GM19397 (cell line): ENCODE measurements around the gene USP17L18.
"Not testable (repeated sequence)": the region's sequence is repeated elsewhere in the genome, so short reads cannot be mapped to it uniquely, and the experiment has no call there.

Source experiments
- ATAC-seq: cut with Tn5 transposase; IDR thresholded peaks from one replicate; pipeline ENCODE4 v1.9.1; 2021; ENCODE audit warnings: mild to moderate bottlenecking, moderate library complexity; ENCODE audit not compliant: unreplicated experiment

USP17L18 gene

GRCh38 chr4:9247953-9248680 lies at the start of gene USP17L18:
Gene USP17L18 (plus strand): TSS chr4:9248630. CDS start chr4:9248630, 0 bp downstream.
- ATAC-seq: not testable (repeated sequence)

GRCh38 chr4:9210357-9210756 lies 38.1 kb upstream of the USP17L18 start, which contains the start of gene USP17L10:
Gene USP17L10 (plus strand): TSS chr4:9210657. CDS start chr4:9210657, 0 bp downstream.
- ATAC-seq: not testable (repeated sequence)

GRCh38 chr4:9214701-9215100 lies 33.7 kb upstream of the USP17L18 start:
- ATAC-seq: not testable (repeated sequence)

GRCh38 chr4:9215105-9215504 lies 33.3 kb upstream of the USP17L18 start, which contains the start of gene USP17L11:
Gene USP17L11 (plus strand): TSS chr4:9215405. CDS start chr4:9215405, 0 bp downstream.
- not testable (repeated sequence) for ATAC-seq

- ATAC-seq: not testable (repeated sequence)
Measured at GRCh38 chr4:9219852-9220251, 28.6 kb upstream of the USP17L18 start, which contains the start of gene USP17L12. Gene USP17L12 (plus strand): TSS chr4:9220152. CDS start chr4:9220152, 0 bp downstream.

GRCh38 chr4:9224596-9224995 lies 23.8 kb upstream of the USP17L18 start, which contains the start of gene USP17L13:
Gene USP17L13 (plus strand): TSS chr4:9224896. CDS start chr4:9224896, 0 bp downstream.
- ATAC-seq: not testable (repeated sequence)

- ATAC-seq: not testable (repeated sequence)
Measured at GRCh38 chr4:9230249-9230648, 18.2 kb upstream of the USP17L18 start.

- ATAC-seq: not testable (repeated sequence)
Measured at GRCh38 chr4:9234085-9234484, 14.3 kb upstream of the USP17L18 start, which contains the start of gene USP17L15. Gene USP17L15 (plus strand): TSS chr4:9234385. CDS start chr4:9234385, 0 bp downstream.

- ATAC-seq: not testable (repeated sequence)
Measured at GRCh38 chr4:9238461-9238860, 10.0 kb upstream of the USP17L18 start.

- ATAC-seq: not testable (repeated sequence)
Measured at GRCh38 chr4:9243579-9243978, 4.9 kb upstream of the USP17L18 start, which contains the start of gene USP17L17. Gene USP17L17 (plus strand): TSS chr4:9243879. CDS start chr4:9243879, 0 bp downstream.

GRCh38 chr4:9253078-9253477 lies 4.6 kb downstream of the USP17L18 start, which contains the start of gene USP17L19:
Gene USP17L19 (plus strand): TSS chr4:9253378. CDS start chr4:9253378, 0 bp downstream.
- not testable (repeated sequence) for ATAC-seq

- ATAC-seq: not testable (repeated sequence)
Measured at GRCh38 chr4:9257824-9258223, 9.4 kb downstream of the USP17L18 start, which contains the start of gene USP17L20. Gene USP17L20 (plus strand): TSS chr4:9258124. CDS start chr4:9258124, 0 bp downstream.

- ATAC-seq: not testable (repeated sequence)
Measured at GRCh38 chr4:9262572-9262971, 14.1 kb downstream of the USP17L18 start, which contains the start of gene USP17L21. Gene USP17L21 (plus strand): TSS chr4:9262872. CDS start chr4:9262872, 0 bp downstream.

GRCh38 chr4:9267319-9267718 lies 18.9 kb downstream of the USP17L18 start, which contains the start of gene USP17L22:
Gene USP17L22 (plus strand): TSS chr4:9267619. CDS start chr4:9267619, 0 bp downstream.
- not testable (repeated sequence) for ATAC-seq

- not testable (repeated sequence) for ATAC-seq
Measured at GRCh38 chr4:9271719-9272118, 23.3 kb downstream of the USP17L18 start.
